ENCODE measurements around the gene DIDO1. TPM values are rescaled to one million over a fixed set of nuclear protein-coding genes. Genes with fewer than 3 reads are reported as not detected.

DIDO1 gene
- total RNA-seq, 1 experiment from 2014 or later: 120 TPM

DNA sequence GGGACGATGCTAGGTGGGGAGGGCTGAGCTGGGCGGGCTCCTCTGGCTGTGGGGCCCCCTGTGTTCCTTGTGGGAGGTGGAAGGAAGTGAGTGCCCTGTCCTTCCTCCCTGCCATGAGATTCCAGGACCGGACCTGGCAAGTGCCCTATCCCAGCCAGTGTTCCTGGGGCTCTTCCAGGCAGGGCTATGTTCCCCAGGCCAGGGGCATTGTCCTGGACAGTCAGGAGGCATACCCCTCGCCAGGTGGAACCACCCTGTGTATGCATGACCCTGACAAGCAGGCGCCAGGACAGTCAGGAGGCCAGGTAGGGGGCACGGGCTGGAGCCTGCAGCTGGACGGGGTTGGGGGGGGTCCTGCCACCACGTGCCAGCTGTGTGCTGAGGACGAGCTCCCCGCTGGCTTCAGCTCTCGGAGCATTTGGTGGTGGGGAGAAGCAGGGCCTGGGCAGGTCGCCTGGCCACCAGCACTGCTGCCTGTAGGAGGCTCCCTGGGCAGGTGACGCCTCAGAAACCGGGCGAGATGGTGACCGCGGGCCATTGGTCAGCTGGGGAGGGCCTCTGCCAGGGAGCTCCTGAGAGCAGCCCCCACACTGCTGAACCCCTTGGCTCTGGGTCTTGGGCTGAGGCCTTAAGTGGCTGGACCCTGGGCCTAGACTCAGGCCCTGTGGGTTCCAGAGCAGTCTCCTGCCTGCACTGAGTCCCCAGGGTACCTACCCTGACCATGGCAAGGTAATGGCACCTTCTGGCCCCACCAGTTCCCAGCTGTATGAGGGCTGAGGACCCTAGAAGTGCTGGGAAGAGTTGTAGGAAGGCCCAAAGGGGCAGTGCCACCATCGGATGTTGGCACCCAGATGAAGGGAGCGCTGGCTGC, 26.9 kb upstream of the DIDO1 start:
- Mint-ChIP-seq H3K9me3 (ENCODE audit: unreplicated experiment) (peaks cover 10% of the 10 kb centered on the region), H3K4me1 (ENCODE audit: low read depth, unreplicated experiment) (peaks cover 35% of the 10 kb centered on the region), H3K4me3 (ENCODE audit: unreplicated experiment) (peak overlapping the region; percentile 85), H3K36me3 (ENCODE audit: insufficient read depth, unreplicated experiment) (peaks cover 82% of the 10 kb centered on the region), H3K27ac (ENCODE audit: unreplicated experiment) (peak overlapping the region; percentile 93), H3K27me3 (ENCODE audit: insufficient read depth, unreplicated experiment) (no peaks in the 10 kb centered on the region)
- Histone ChIP-seq H3K9me3 (no peaks in the 10 kb centered on the region), H3K36me3 (ENCODE audit: control insufficient read depth, insufficient read depth, low read length) (peaks cover 12% of the 10 kb centered on the region), H3K4me3 (ENCODE audit: low read depth, low read length) (peak overlapping the region; percentile 60), H3K27me3 (replicated peaks; ENCODE audit: control insufficient read depth, insufficient read depth, low read length) (no peaks in the 10 kb centered on the region), H3K4me1 (peaks cover 45% of the 10 kb centered on the region)
- DNase-seq: peak; percentile 59 to 79
- POLR2A ChIA-PET: interaction anchor here (0.5 to 2.5 kb wide), 6 partner anchors 15 to 585 kb away, joined by 3 to 26 read pairs (median 4); partner anchors contain the start of genes GID8 and TCFL5
- intact Hi-C loops (cut with micrococcal nuclease; ENCODE audit: unreplicated experiment): loop anchor here (1.0 to 2.0 kb wide), 3 partner anchors 15 to 27 kb away; partner anchors contain the start of genes DIDO1 and GID8
- CTCF ChIA-PET: interaction anchor here (0.6 to 3.1 kb wide), 6 partner anchors 9 to 159 kb away, joined by 3 to 15 read pairs (median 4); no protein-coding TSS in a partner anchor
- TF ChIP-seq, protein P1, sequence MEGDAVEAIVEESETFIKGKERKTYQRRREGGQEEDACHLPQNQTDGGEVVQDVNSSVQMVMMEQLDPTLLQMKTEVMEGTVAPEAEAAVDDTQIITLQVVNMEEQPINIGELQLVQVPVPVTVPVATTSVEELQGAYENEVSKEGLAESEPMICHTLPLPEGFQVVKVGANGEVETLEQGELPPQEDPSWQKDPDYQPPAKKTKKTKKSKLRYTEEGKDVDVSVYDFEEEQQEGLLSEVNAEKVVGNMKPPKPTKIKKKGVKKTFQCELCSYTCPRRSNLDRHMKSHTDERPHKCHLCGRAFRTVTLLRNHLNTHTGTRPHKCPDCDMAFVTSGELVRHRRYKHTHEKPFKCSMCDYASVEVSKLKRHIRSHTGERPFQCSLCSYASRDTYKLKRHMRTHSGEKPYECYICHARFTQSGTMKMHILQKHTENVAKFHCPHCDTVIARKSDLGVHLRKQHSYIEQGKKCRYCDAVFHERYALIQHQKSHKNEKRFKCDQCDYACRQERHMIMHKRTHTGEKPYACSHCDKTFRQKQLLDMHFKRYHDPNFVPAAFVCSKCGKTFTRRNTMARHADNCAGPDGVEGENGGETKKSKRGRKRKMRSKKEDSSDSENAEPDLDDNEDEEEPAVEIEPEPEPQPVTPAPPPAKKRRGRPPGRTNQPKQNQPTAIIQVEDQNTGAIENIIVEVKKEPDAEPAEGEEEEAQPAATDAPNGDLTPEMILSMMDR (IDR thresholded peaks at IDR 0.05; ENCODE audit: insufficient read depth in 1 of 2, low read depth in 1 of 2, low read length in 1 of 2, severe bottlenecking in 1 of 2, unreplicated experiment in 1 of 2): peak; percentile 2 to 23
- BruUV-seq (replicated peaks): no TSS peak

- H3K4me1 Mint-ChIP-seq (ENCODE audit: low read depth, unreplicated experiment): peaks cover 35% of the 10 kb centered on the region
Observed at GRCh38 chr20:62952373-62952967, 26.2 kb upstream of the DIDO1 start, which contains the start of gene SLC17A9. Gene SLC17A9, plus strand, starts transcription at chr20:62952709. Its CDS starts 122 bp downstream, at chr20:62952831.

More at GRCh38 chr20:62952373-62952967, 26.2 kb upstream of the DIDO1 start, which contains the start of gene SLC17A9:
- ChIA-PET POLR2A (interaction anchor here (0.5 to 2.5 kb wide), 5 partner anchors 15 to 91 kb away, joined by 3 to 26 read pairs (median 4); partner anchors contain the start of genes GID8 and TCFL5), CTCF (interaction anchor here (0.6 to 3.1 kb wide), 5 partner anchors 8 to 158 kb away, joined by 3 to 15 read pairs (median 3); no protein-coding TSS in a partner anchor)
- no peaks in the 10 kb centered on the region for H3K9me3 ChIP-seq
- H3K27me3 ChIP-seq (replicated peaks; ENCODE audit: control insufficient read depth, insufficient read depth, low read length): no peaks in the 10 kb centered on the region
- TF ChIP-seq, protein P1 (IDR thresholded peaks at IDR 0.05; ENCODE audit: insufficient read depth in 1 of 2, low read depth in 1 of 2, low read length in 1 of 2, severe bottlenecking in 1 of 2, unreplicated experiment in 1 of 2): peak in 1 of 2 experiments; percentile 65
- peaks cover 11% of the 10 kb centered on the region; the same call in 1 of the 2 replicates for H3K36me3 ChIP-seq (ENCODE audit: control insufficient read depth, insufficient read depth, low read length)
- H3K4me1 ChIP-seq: peaks cover 45% of the 10 kb centered on the region
- peak within 1 kb of the TSS; percentile 60 for H3K4me3 ChIP-seq (ENCODE audit: low read depth, low read length)
- no TSS peak for BruUV-seq (replicated peaks)
- no peaks in the 10 kb centered on the region for H3K27me3 Mint-ChIP-seq (ENCODE audit: insufficient read depth, unreplicated experiment)
- H3K27ac Mint-ChIP-seq (ENCODE audit: unreplicated experiment): peak within 1 kb of the TSS; percentile 93
- peak within 1 kb of the TSS; percentile 85 for H3K4me3 Mint-ChIP-seq (ENCODE audit: unreplicated experiment)
- intact Hi-C loops (cut with micrococcal nuclease; ENCODE audit: unreplicated experiment): loop anchor here (1.0 to 2.0 kb wide), 3 partner anchors 14 to 26 kb away; partner anchors contain the start of genes DIDO1 and GID8
- peaks cover 14% of the 10 kb centered on the region for H3K9me3 Mint-ChIP-seq (ENCODE audit: unreplicated experiment)
- H3K36me3 Mint-ChIP-seq (ENCODE audit: insufficient read depth, unreplicated experiment): peaks cover 84% of the 10 kb centered on the region
- DNase-seq: peak; percentile 96 to 97

Measured in Caco-2 (cell line).